Measurements from ENCODE around the gene PTPN1. TPM values are rescaled to one million over a fixed set of nuclear protein-coding genes. Genes with fewer than 3 reads are reported as not detected.

The PTPN1 gene
- polyA plus RNA-seq, 1 of the 3 experiments (the other 2 are of a cell fraction), result 23.6 TPM

GRCh38 chr20:50628853-50629669, 118.9 kb downstream of the PTPN1 start:
- no peak overlapping the region for H3K9ac ChIP-seq
- ChIA-PET POLR2A (no interaction called here), CTCF (interaction anchor here (0.6 to 2.0 kb wide), 7 partner anchors 8 to 120 kb away, joined by 3 to 7 read pairs (median 4); partner anchors contain the start of gene RIPOR3)
- no peak for TF ChIP-seq MEF2A (IDR thresholded peaks at IDR 0.05; ENCODE audit: borderline replicate concordance, low read depth)
- no peak for TF ChIP-seq GABPA (IDR thresholded peaks at IDR 0.05; ENCODE audit: low read depth)
- TF ChIP-seq SMC3 (IDR thresholded peaks at IDR 0.05; ENCODE audit: low read depth, low read length), result no peak
- TF ChIP-seq CTCF (IDR thresholded peaks at IDR 0.05), result no peak
- no peak for TF ChIP-seq CHD2 (IDR thresholded peaks at IDR 0.05; ENCODE audit: low read length, partially characterized antibody)
- no peak for TF ChIP-seq SIN3A (IDR thresholded peaks at IDR 0.05; ENCODE audit: borderline replicate concordance, low read depth, low read length)
- TF ChIP-seq PBX3 (IDR thresholded peaks at IDR 0.05), result no peak
- no peak for TF ChIP-seq GATA2 (CRISPR knock-in tag; IDR thresholded peaks at IDR 0.05)
- TF ChIP-seq TEAD4 (IDR thresholded peaks at IDR 0.05; ENCODE audit: borderline replicate concordance, insufficient read depth), result no peak
- TF ChIP-seq EP300 (IDR thresholded peaks at IDR 0.05; ENCODE audit: borderline replicate concordance in 1 of 2, low read depth in 1 of 2, low read length in 1 of 2), result no peak
- no peak for DNase-seq
- H3K4me3 ChIP-seq (ENCODE audit: low read depth in 2 of 2, low read length in 1 of 2), result no peak overlapping the region
- 80% methylated on average over 11 of the region's 16 CpGs for WGBS (ENCODE audit: low lambda C conversion rate)
- no peaks in the 10 kb centered on the region for H3K9me3 ChIP-seq
- H3K27ac ChIP-seq (ENCODE audit: low read depth in 2 of 2, low read length in 1 of 2), result no peak overlapping the region
- no peaks in the 10 kb centered on the region for H3F3A ChIP-seq (replicated peaks; ENCODE audit: insufficient read depth)
- H3K4me1 ChIP-seq (ENCODE audit: control insufficient read depth in 1 of 2, insufficient read depth in 2 of 2, low read depth in 1 of 2, low read length in 1 of 2), result peaks cover 0 to 26% of the 10 kb centered on the region in 2 experiments; a peak in 1 of 4 replicates
- no peak overlapping the region for H3K4me2 ChIP-seq
- H3K79me2 ChIP-seq (ENCODE audit: insufficient read depth), result no peaks in the 10 kb centered on the region
- no peaks in the 10 kb centered on the region for H4K20me1 ChIP-seq (ENCODE audit: insufficient read depth)
- no peak overlapping the region for H2AFZ ChIP-seq (ENCODE audit: low read depth)
- no peaks in the 10 kb centered on the region for H3K27me3 ChIP-seq (ENCODE audit: insufficient read depth)
- no peaks in the 10 kb centered on the region for H3K9me2 ChIP-seq
- H3K36me3 ChIP-seq (replicated peaks in 1 of 2; ENCODE audit: control insufficient read depth in 1 of 2, insufficient read depth in 2 of 2, low read length in 1 of 2), result no peaks in the 10 kb centered on the region

GRCh38 chr20:50629670-50630045, 119.5 kb downstream of the PTPN1 start:
- no peak overlapping the region for H3K9ac ChIP-seq
- no peaks in the 10 kb centered on the region for H3K9me2 ChIP-seq
- TF ChIP-seq RAD21 (IDR thresholded peaks at IDR 0.05; ENCODE audit: low read length), result no peak
- TF ChIP-seq RCOR1 (IDR thresholded peaks at IDR 0.05; ENCODE audit: low read length), result no peak
- TF ChIP-seq IRF3 (IDR thresholded peaks at IDR 0.05; ENCODE audit: low read depth, low read length), result no peak
- no peak for TF ChIP-seq RFX5 (IDR thresholded peaks at IDR 0.05; ENCODE audit: low read length)
- TF ChIP-seq NRF1 (IDR thresholded peaks at IDR 0.05; ENCODE audit: low read depth, low read length), result no peak
- TF ChIP-seq CHD2 (IDR thresholded peaks at IDR 0.05; ENCODE audit: low read length, partially characterized antibody), result no peak
- TF ChIP-seq FOXJ3 (CRISPR knock-in tag; IDR thresholded peaks at IDR 0.05), result no peak
- TF ChIP-seq EP300 (IDR thresholded peaks at IDR 0.05; ENCODE audit: borderline replicate concordance in 1 of 2, low read depth in 1 of 2, low read length in 1 of 2), result no peak
- TF ChIP-seq CTCF (IDR thresholded peaks at IDR 0.05), result no peak
- no peak for TF ChIP-seq MEF2A (IDR thresholded peaks at IDR 0.05; ENCODE audit: borderline replicate concordance, low read depth)
- TF ChIP-seq JUND (IDR thresholded peaks at IDR 0.05), result no peak
- no peak for TF ChIP-seq TAF1 (IDR thresholded peaks at IDR 0.05; ENCODE audit: borderline replicate concordance, low read depth, low read length)
- TF ChIP-seq GABPA (IDR thresholded peaks at IDR 0.05; ENCODE audit: low read depth), result no peak
- no peaks in the 10 kb centered on the region for H3K27me3 ChIP-seq (ENCODE audit: insufficient read depth)
- CTCF ChIA-PET, result interaction anchor here (2.0 kb wide), 1 partner anchor 116 kb away, joined by 7 read pairs; no protein-coding TSS in a partner anchor
- no peaks in the 10 kb centered on the region for H3F3A ChIP-seq (replicated peaks; ENCODE audit: insufficient read depth)
- H3K9me3 ChIP-seq, result no peaks in the 10 kb centered on the region
- no peaks in the 10 kb centered on the region for H4K20me1 ChIP-seq (ENCODE audit: insufficient read depth)
- H3K36me3 ChIP-seq (replicated peaks in 1 of 2; ENCODE audit: control insufficient read depth in 1 of 2, insufficient read depth in 2 of 2, low read length in 1 of 2), result no peaks in the 10 kb centered on the region
- no peak overlapping the region for H3K4me2 ChIP-seq
- POLR2A ChIA-PET, result no interaction called here
- no peak overlapping the region for H3K4me3 ChIP-seq (ENCODE audit: low read depth in 2 of 2, low read length in 1 of 2)
- H2AFZ ChIP-seq (ENCODE audit: low read depth), result no peak overlapping the region
- no peak for DNase-seq
- peaks cover 0 to 20% of the 10 kb centered on the region in 2 experiments; a peak in 1 of 4 replicates for H3K4me1 ChIP-seq (ENCODE audit: control insufficient read depth in 1 of 2, insufficient read depth in 2 of 2, low read depth in 1 of 2, low read length in 1 of 2)
- 97% methylated on average over 5 of the region's 7 CpGs for WGBS (ENCODE audit: low lambda C conversion rate)
- no peaks in the 10 kb centered on the region for H3K79me2 ChIP-seq (ENCODE audit: insufficient read depth)
- no peak overlapping the region for H3K27ac ChIP-seq (ENCODE audit: low read depth in 2 of 2, low read length in 1 of 2)
